ENCODE measurements around the gene CTXND2. TPM values are rescaled to one million over a fixed set of nuclear protein-coding genes. Genes with fewer than 3 reads are reported as not detected.

CTXND2 gene
- total RNA-seq, 2 experiments from 2014 or later, result not detected

DNA sequence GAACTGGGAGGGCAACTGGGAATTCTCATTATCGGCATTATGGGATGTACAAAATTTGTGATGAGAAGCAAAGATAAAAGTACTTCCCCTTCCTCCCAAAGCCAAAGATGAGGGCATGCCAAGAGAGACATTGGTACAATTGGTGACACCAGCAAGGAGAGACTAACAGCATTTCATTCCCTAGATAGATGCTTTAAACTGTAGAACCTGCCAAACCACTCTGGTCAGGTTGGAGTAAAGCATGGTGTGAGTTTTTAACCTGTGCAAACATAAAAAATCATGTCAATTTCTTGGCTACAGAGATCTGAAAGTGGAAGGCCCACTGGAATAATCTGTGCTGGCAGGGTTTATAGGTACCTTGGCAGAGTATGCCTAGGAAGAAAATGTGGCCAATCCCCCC lies 19.4 kb downstream of the CTXND2 start:
- Histone ChIP-seq H3K4me1 (ENCODE audit: insufficient read depth, low read length, poor library complexity, severe bottlenecking) (peaks cover 9% of the 10 kb centered on the region), H3K4me3 (ENCODE audit: low read depth, low read length, poor library complexity, severe bottlenecking) (no peak overlapping the region), H4K20me1 (ENCODE audit: insufficient read depth, low read length) (no peaks in the 10 kb centered on the region), H3K36me3 (ENCODE audit: insufficient read depth, low read length) (no peaks in the 10 kb centered on the region), H3K79me2 (ENCODE audit: insufficient read depth, low read depth, low read length) (no peaks in the 10 kb centered on the region), H2AFZ (ENCODE audit: low read length) (no peak overlapping the region), H3K27ac (ENCODE audit: low read depth, low read length, poor library complexity, severe bottlenecking) (no peak overlapping the region), H3K9me3 (ENCODE audit: low read length) (peaks cover 5% of the 10 kb centered on the region; the same call in 1 of the 2 replicates), H3K4me2 (ENCODE audit: low read length) (no peak overlapping the region), H3K9me2 (ENCODE audit: insufficient read depth, low read length) (no peaks in the 10 kb centered on the region)
- no peak for TF ChIP-seq EZH2phosphoT487 (IDR thresholded peaks at IDR 0.05; ENCODE audit: borderline replicate concordance, low read depth, low read length)
- TF ChIP-seq, protein P1, sequence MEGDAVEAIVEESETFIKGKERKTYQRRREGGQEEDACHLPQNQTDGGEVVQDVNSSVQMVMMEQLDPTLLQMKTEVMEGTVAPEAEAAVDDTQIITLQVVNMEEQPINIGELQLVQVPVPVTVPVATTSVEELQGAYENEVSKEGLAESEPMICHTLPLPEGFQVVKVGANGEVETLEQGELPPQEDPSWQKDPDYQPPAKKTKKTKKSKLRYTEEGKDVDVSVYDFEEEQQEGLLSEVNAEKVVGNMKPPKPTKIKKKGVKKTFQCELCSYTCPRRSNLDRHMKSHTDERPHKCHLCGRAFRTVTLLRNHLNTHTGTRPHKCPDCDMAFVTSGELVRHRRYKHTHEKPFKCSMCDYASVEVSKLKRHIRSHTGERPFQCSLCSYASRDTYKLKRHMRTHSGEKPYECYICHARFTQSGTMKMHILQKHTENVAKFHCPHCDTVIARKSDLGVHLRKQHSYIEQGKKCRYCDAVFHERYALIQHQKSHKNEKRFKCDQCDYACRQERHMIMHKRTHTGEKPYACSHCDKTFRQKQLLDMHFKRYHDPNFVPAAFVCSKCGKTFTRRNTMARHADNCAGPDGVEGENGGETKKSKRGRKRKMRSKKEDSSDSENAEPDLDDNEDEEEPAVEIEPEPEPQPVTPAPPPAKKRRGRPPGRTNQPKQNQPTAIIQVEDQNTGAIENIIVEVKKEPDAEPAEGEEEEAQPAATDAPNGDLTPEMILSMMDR (conservative IDR thresholded peaks at IDR 0.05; ENCODE audit: low read length), result no peak
- BruUV-seq (replicated peaks), result no TSS peak
- POLR2A ChIA-PET, result no interaction called here
- no peak for DNase-seq (ENCODE audit: low spot score)
- intact Hi-C loops (cut with micrococcal nuclease; ENCODE audit: unreplicated experiment), result no loop called here
- CTCF ChIA-PET (ENCODE audit: unreplicated experiment), result no interaction called here

- Histone ChIP-seq H3K36me3 (ENCODE audit: insufficient read depth, low read length) (no peaks in the 10 kb centered on the region), H3K79me2 (ENCODE audit: insufficient read depth, low read depth, low read length) (no peaks in the 10 kb centered on the region), H2AFZ (ENCODE audit: low read length) (no peak overlapping the region), H3K4me3 (ENCODE audit: low read depth, low read length, poor library complexity, severe bottlenecking) (no peak overlapping the region), H3K9me2 (ENCODE audit: insufficient read depth, low read length) (no peaks in the 10 kb centered on the region), H3K4me1 (ENCODE audit: insufficient read depth, low read length, poor library complexity, severe bottlenecking) (peaks cover 9% of the 10 kb centered on the region), H3K27ac (ENCODE audit: low read depth, low read length, poor library complexity, severe bottlenecking) (no peak overlapping the region), H3K9me3 (ENCODE audit: low read length) (peaks cover 5% of the 10 kb centered on the region; the same call in 1 of the 2 replicates), H3K4me2 (ENCODE audit: low read length) (no peak overlapping the region), H4K20me1 (ENCODE audit: insufficient read depth, low read length) (no peaks in the 10 kb centered on the region)
- intact Hi-C loops (cut with micrococcal nuclease; ENCODE audit: unreplicated experiment), result no loop called here
- POLR2A ChIA-PET, result interaction anchor here (0.7 to 0.8 kb wide), 2 partner anchors 50 to 806 kb away, joined by 5 to 8 read pairs; no protein-coding TSS in a partner anchor
- TF ChIP-seq, protein P1 (conservative IDR thresholded peaks at IDR 0.05; ENCODE audit: low read length), result no peak
- TF ChIP-seq EZH2phosphoT487 (IDR thresholded peaks at IDR 0.05; ENCODE audit: borderline replicate concordance, low read depth, low read length), result no peak
- CTCF ChIA-PET (ENCODE audit: unreplicated experiment), result no interaction called here
- no TSS peak for BruUV-seq (replicated peaks)
- DNase-seq (ENCODE audit: low spot score), result no peak
These were observed 19.9 kb downstream of the CTXND2 start for GRCh38 chr1:150906813-150907212.

DNA sequence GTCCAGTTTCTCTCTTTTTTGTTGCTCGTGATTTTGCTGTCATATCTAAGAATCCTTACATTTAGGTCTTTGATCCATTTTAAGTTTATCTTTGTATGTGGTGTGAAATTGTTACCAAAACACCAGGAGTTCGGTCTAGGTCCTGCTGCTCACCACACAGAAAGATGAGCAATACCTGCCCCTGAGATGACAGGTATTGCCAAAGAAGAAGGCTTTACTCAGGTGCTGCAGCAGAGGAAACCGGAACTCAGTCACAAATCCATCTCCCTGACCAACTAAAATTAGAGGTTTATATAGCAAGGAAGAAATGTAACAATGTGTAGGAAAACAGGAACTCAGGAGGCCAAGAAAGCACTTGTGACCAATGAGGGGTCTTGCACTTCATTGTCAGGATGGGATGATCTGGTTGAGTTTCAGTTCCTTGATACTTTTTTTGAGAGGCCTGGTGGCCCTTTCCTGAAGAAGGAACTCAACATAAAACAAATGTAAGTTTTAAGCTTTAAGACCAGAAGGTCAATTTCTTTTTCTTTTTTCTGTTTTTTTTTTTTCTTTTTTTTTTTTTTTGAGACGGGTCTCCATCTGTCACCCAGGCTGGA lies 22.7 kb downstream of the CTXND2 start:
- Histone ChIP-seq H3K9me2 (ENCODE audit: insufficient read depth, low read length) (no peaks in the 10 kb centered on the region), H3K4me3 (ENCODE audit: low read depth, low read length, poor library complexity, severe bottlenecking) (no peak overlapping the region), H3K4me1 (ENCODE audit: insufficient read depth, low read length, poor library complexity, severe bottlenecking) (peaks cover 9% of the 10 kb centered on the region), H3K4me2 (ENCODE audit: low read length) (no peak overlapping the region), H3K27ac (ENCODE audit: low read depth, low read length, poor library complexity, severe bottlenecking) (no peak overlapping the region), H3K9me3 (ENCODE audit: low read length) (peaks cover 5% of the 10 kb centered on the region; the same call in 1 of the 2 replicates), H3K36me3 (ENCODE audit: insufficient read depth, low read length) (no peaks in the 10 kb centered on the region), H3K79me2 (ENCODE audit: insufficient read depth, low read depth, low read length) (no peaks in the 10 kb centered on the region), H4K20me1 (ENCODE audit: insufficient read depth, low read length) (no peaks in the 10 kb centered on the region), H2AFZ (ENCODE audit: low read length) (no peak overlapping the region; the same call in 1 of the 2 replicates)
- peak; percentile 26 for DNase-seq (ENCODE audit: low spot score)
- no peak for TF ChIP-seq EZH2phosphoT487 (IDR thresholded peaks at IDR 0.05; ENCODE audit: borderline replicate concordance, low read depth, low read length)
- TF ChIP-seq, protein P1 (conservative IDR thresholded peaks at IDR 0.05; ENCODE audit: low read length), result no peak
- CTCF ChIA-PET (ENCODE audit: unreplicated experiment), result no interaction called here
- intact Hi-C loops (cut with micrococcal nuclease; ENCODE audit: unreplicated experiment), result no loop called here
- BruUV-seq (replicated peaks), result no TSS peak
- POLR2A ChIA-PET, result interaction anchor here (0.6 to 1.0 kb wide), 3 partner anchors 13 to 517 kb away, joined by 3 read pairs; no protein-coding TSS in a partner anchor

Data from OCI-LY7 (cell line).